ENCODE results near the gene ELMO2. TPM values are rescaled to one million over a fixed set of nuclear protein-coding genes. Genes with fewer than 3 reads are reported as not detected.
A peak's percentile ranks its signal among the peaks of the same experiment; 100 is the strongest.

The ELMO2 gene
- total RNA-seq = 59.1 and 63.2 TPM in 2 replicates

GRCh38 chr20:46406200-46406985, at the start of gene ELMO2:
Gene ELMO2 (minus strand): TSS chr20:46406615. CDS start chr20:46394482, 12,133 bp downstream.
- H3K27me3 Mint-ChIP-seq (ENCODE audit: low read depth) = peaks cover 5% of the 10 kb centered on the region
- intact Hi-C loops (cut with micrococcal nuclease) = loop anchor here (1.0 to 2.0 kb wide), 2 partner anchors 42 to 318 kb away; partner anchors contain the start of gene NCOA5
- peak; percentile 93 for DNase-seq (ENCODE audit: low spot score)
- H3K27ac Mint-ChIP-seq = peak within 1 kb of the TSS; percentile 86
- peak within 1 kb of the TSS; percentile 83 for H3K4me3 Mint-ChIP-seq (ENCODE audit: low read depth)
- peaks cover 64% of the 10 kb centered on the region for H3K4me1 Mint-ChIP-seq (ENCODE audit: low read depth)
- peaks cover 25% of the 10 kb centered on the region for H3K36me3 Mint-ChIP-seq (ENCODE audit: low read depth)
- H3K9me3 Mint-ChIP-seq = no peaks in the 10 kb centered on the region

GRCh38 chr20:46455729-46456128, 49.3 kb upstream of the ELMO2 start:
- peaks cover 11% of the 10 kb centered on the region for H3K27me3 Mint-ChIP-seq (ENCODE audit: low read depth)
- peaks cover 21% of the 10 kb centered on the region for H3K9me3 Mint-ChIP-seq
- H3K4me3 Mint-ChIP-seq (ENCODE audit: low read depth) = no peak overlapping the region
- H3K36me3 Mint-ChIP-seq (ENCODE audit: low read depth) = no peaks in the 10 kb centered on the region
- no peak for DNase-seq (ENCODE audit: low spot score)
- no peaks in the 10 kb centered on the region for H3K4me1 Mint-ChIP-seq (ENCODE audit: low read depth)
- intact Hi-C loops (cut with micrococcal nuclease) = no loop called here
- H3K27ac Mint-ChIP-seq = no peak overlapping the region

- Mint-ChIP-seq H3K27ac (no peak overlapping the region), H3K9me3 (peaks cover 3% of the 10 kb centered on the region), H3K36me3 (ENCODE audit: low read depth) (no peaks in the 10 kb centered on the region), H3K27me3 (ENCODE audit: low read depth) (peaks cover 21% of the 10 kb centered on the region), H3K4me1 (ENCODE audit: low read depth) (no peaks in the 10 kb centered on the region), H3K4me3 (ENCODE audit: low read depth) (no peak overlapping the region)
- intact Hi-C loops (cut with micrococcal nuclease) = no loop called here
- DNase-seq (ENCODE audit: low spot score) = no peak
These were observed 40.4 kb upstream of the ELMO2 start for GRCh38 chr20:46446851-46447250.

- H3K4me3 Mint-ChIP-seq (ENCODE audit: low read depth) = no peak overlapping the region
- H3K27me3 Mint-ChIP-seq (ENCODE audit: low read depth) = peaks cover 11% of the 10 kb centered on the region
- no peaks in the 10 kb centered on the region for H3K36me3 Mint-ChIP-seq (ENCODE audit: low read depth)
- H3K9me3 Mint-ChIP-seq = peaks cover 3% of the 10 kb centered on the region
- no peak overlapping the region for H3K27ac Mint-ChIP-seq
- no peak for DNase-seq (ENCODE audit: low spot score)
- no peaks in the 10 kb centered on the region for H3K4me1 Mint-ChIP-seq (ENCODE audit: low read depth)
- intact Hi-C loops (cut with micrococcal nuclease) = no loop called here
These were observed 33.4 kb upstream of the ELMO2 start for GRCh38 chr20:46439837-46440236.

- H3K36me3 Mint-ChIP-seq (ENCODE audit: low read depth) = no peaks in the 10 kb centered on the region
- no peak for DNase-seq (ENCODE audit: low spot score)
- H3K4me1 Mint-ChIP-seq (ENCODE audit: low read depth) = no peaks in the 10 kb centered on the region
- no peaks in the 10 kb centered on the region for H3K9me3 Mint-ChIP-seq
- intact Hi-C loops (cut with micrococcal nuclease) = no loop called here
- H3K4me3 Mint-ChIP-seq (ENCODE audit: low read depth) = no peak overlapping the region
- H3K27ac Mint-ChIP-seq = no peak overlapping the region
- H3K27me3 Mint-ChIP-seq (ENCODE audit: low read depth) = peaks cover 2% of the 10 kb centered on the region
These were observed 31.8 kb upstream of the ELMO2 start for GRCh38 chr20:46438156-46438750.

- Mint-ChIP-seq H3K27me3 (ENCODE audit: low read depth) (peaks cover 2% of the 10 kb centered on the region), H3K27ac (no peak overlapping the region), H3K4me1 (ENCODE audit: low read depth) (no peaks in the 10 kb centered on the region)
These were observed 28.7 kb upstream of the ELMO2 start for GRCh38 chr20:46435146-46435545.

GRCh38 chr20:46434597-46434996, 28.2 kb upstream of the ELMO2 start:
- Mint-ChIP-seq H3K27me3 (ENCODE audit: low read depth) (peaks cover 4% of the 10 kb centered on the region), H3K27ac (no peak overlapping the region), H3K36me3 (ENCODE audit: low read depth) (no peaks in the 10 kb centered on the region), H3K4me1 (ENCODE audit: low read depth) (no peaks in the 10 kb centered on the region), H3K9me3 (no peaks in the 10 kb centered on the region), H3K4me3 (ENCODE audit: low read depth) (no peak overlapping the region)
- intact Hi-C loops (cut with micrococcal nuclease) = no loop called here
- DNase-seq (ENCODE audit: low spot score) = no peak

More at GRCh38 chr20:46435146-46435545, 28.7 kb upstream of the ELMO2 start:
- intact Hi-C loops (cut with micrococcal nuclease) = no loop called here
- H3K4me3 Mint-ChIP-seq (ENCODE audit: low read depth) = no peak overlapping the region
- no peaks in the 10 kb centered on the region for H3K9me3 Mint-ChIP-seq
- no peak for DNase-seq (ENCODE audit: low spot score)
- H3K36me3 Mint-ChIP-seq (ENCODE audit: low read depth) = no peaks in the 10 kb centered on the region

GRCh38 chr20:46433051-46433450, 26.6 kb upstream of the ELMO2 start:
- no peaks in the 10 kb centered on the region for H3K4me1 Mint-ChIP-seq (ENCODE audit: low read depth)
- H3K27me3 Mint-ChIP-seq (ENCODE audit: low read depth) = peaks cover 10% of the 10 kb centered on the region
- intact Hi-C loops (cut with micrococcal nuclease) = no loop called here
- no peaks in the 10 kb centered on the region for H3K36me3 Mint-ChIP-seq (ENCODE audit: low read depth)
- DNase-seq (ENCODE audit: low spot score) = no peak
- no peak overlapping the region for H3K27ac Mint-ChIP-seq
- no peak overlapping the region for H3K4me3 Mint-ChIP-seq (ENCODE audit: low read depth)
- H3K9me3 Mint-ChIP-seq = no peaks in the 10 kb centered on the region

- intact Hi-C loops (cut with micrococcal nuclease) = no loop called here
- Mint-ChIP-seq H3K36me3 (ENCODE audit: low read depth) (no peaks in the 10 kb centered on the region), H3K4me1 (ENCODE audit: low read depth) (no peaks in the 10 kb centered on the region), H3K27me3 (ENCODE audit: low read depth) (peaks cover 23% of the 10 kb centered on the region), H3K27ac (no peak overlapping the region), H3K9me3 (no peaks in the 10 kb centered on the region), H3K4me3 (ENCODE audit: low read depth) (no peak overlapping the region)
- no peak for DNase-seq (ENCODE audit: low spot score)
These were observed 24.7 kb upstream of the ELMO2 start for GRCh38 chr20:46430921-46431712.

- H3K4me1 Mint-ChIP-seq (ENCODE audit: low read depth) = no peaks in the 10 kb centered on the region
- no peak for DNase-seq (ENCODE audit: low spot score)
- no peak overlapping the region for H3K27ac Mint-ChIP-seq
- H3K9me3 Mint-ChIP-seq = no peaks in the 10 kb centered on the region
- no peak overlapping the region for H3K4me3 Mint-ChIP-seq (ENCODE audit: low read depth)
- intact Hi-C loops (cut with micrococcal nuclease) = no loop called here
- H3K36me3 Mint-ChIP-seq (ENCODE audit: low read depth) = no peaks in the 10 kb centered on the region
- peaks cover 36% of the 10 kb centered on the region for H3K27me3 Mint-ChIP-seq (ENCODE audit: low read depth)
These were observed 21.0 kb upstream of the ELMO2 start for GRCh38 chr20:46427384-46427783.

- no peak for DNase-seq (ENCODE audit: low spot score)
- no peak overlapping the region for H3K4me3 Mint-ChIP-seq (ENCODE audit: low read depth)
- H3K27ac Mint-ChIP-seq = no peak overlapping the region
- no peaks in the 10 kb centered on the region for H3K4me1 Mint-ChIP-seq (ENCODE audit: low read depth)
- H3K36me3 Mint-ChIP-seq (ENCODE audit: low read depth) = no peaks in the 10 kb centered on the region
- intact Hi-C loops (cut with micrococcal nuclease) = no loop called here
- H3K27me3 Mint-ChIP-seq (ENCODE audit: low read depth) = peaks cover 39% of the 10 kb centered on the region
- H3K9me3 Mint-ChIP-seq = no peaks in the 10 kb centered on the region
These were observed 17.6 kb upstream of the ELMO2 start for GRCh38 chr20:46423882-46424482.

- H3K27ac Mint-ChIP-seq = no peak overlapping the region
- no peaks in the 10 kb centered on the region for H3K4me1 Mint-ChIP-seq (ENCODE audit: low read depth)
- H3K4me3 Mint-ChIP-seq (ENCODE audit: low read depth) = no peak overlapping the region
- no peaks in the 10 kb centered on the region for H3K9me3 Mint-ChIP-seq
- peaks cover 42% of the 10 kb centered on the region for H3K27me3 Mint-ChIP-seq (ENCODE audit: low read depth)
- H3K36me3 Mint-ChIP-seq (ENCODE audit: low read depth) = no peaks in the 10 kb centered on the region
- intact Hi-C loops (cut with micrococcal nuclease) = no loop called here
- no peak for DNase-seq (ENCODE audit: low spot score)
These were observed 16.9 kb upstream of the ELMO2 start for GRCh38 chr20:46423342-46423741.

All from activated T-helper 2 cell treated with anti-CD3 and anti-CD28 coated beads, Interferon-gamma antibody, Interleukin-2, Interleukin-4, amounts not matched to agents 10 μg/mL and 5 μg/mL and 100 μg/mL, durations not matched to agents 14 hours and 24 hours and 36 hours (primary cell).